PC-3 (cell line): Measurements from ENCODE around the gene MDM4. TPM values are rescaled to one million over a fixed set of nuclear protein-coding genes. Genes with fewer than 3 reads are reported as not detected.

Source experiments
- ATAC-seq: fragments of 200-7000 bp; cut with Tn5 transposase; 2 replicates; pipeline ENCODE4 v1.9.1; 2020; ENCODE audit warnings: mild to moderate bottlenecking, moderate library complexity
- BruUV-seq: library from RNA; stranded (reverse); fragments of 400-500 nt; replicated peaks from 2 replicates; lab custom pipeline; 2021; lab: Mats Ljungman, UMichigan
- CTCF ChIA-PET: fragments of 300-600 bp; sonication (Branson Sonifier 250); formaldehyde crosslinking; loops from one replicate; lab custom pipeline; 2022; ENCODE audit warnings: antibody characterized with exemption; lab: Charles Lee
- POLR2A ChIA-PET: fragments of 300-600 bp; sonication (Branson Sonifier 250); formaldehyde crosslinking; loops from one replicate; lab custom pipeline; 2022; ENCODE audit warnings: antibody characterized with exemption; ENCODE audit not compliant: unreplicated experiment; lab: Charles Lee
- DNase-seq: peaks from one replicate; pipeline ENCODE4 v3.0.0-alpha.2; 2015
- H2AFZ ChIP-seq: fragments of 300-600 bp; sonication (generic); 2 replicates; pipeline ENCODE4 v1.6.0; 2016; ENCODE audit warnings: antibody characterized with exemption, low read length
- H3F3A ChIP-seq: fragments of 300-600 bp; sonication (generic); one replicate; pipeline ENCODE4 v1.6.0; 2017; ENCODE audit warnings: antibody characterized with exemption, low read length, control low read depth, mild to moderate bottlenecking; ENCODE audit not compliant: unreplicated experiment
- H3K27ac ChIP-seq: fragments of 300-600 bp; sonication (generic); 2 replicates; pipeline ENCODE4 v1.5.1; 2016; ENCODE audit warnings: mild to moderate bottlenecking, low read length
- H3K27me3 ChIP-seq: fragments of 300-600 bp; sonication (generic); 2 replicates; pipeline ENCODE4 v1.6.1; 2016; ENCODE audit warnings: low read length, mixed read lengths
- H3K36me3 ChIP-seq: fragments of 300-600 bp; sonication (generic); 2 replicates; pipeline ENCODE4 v1.6.1; 2016; ENCODE audit warnings: low read depth, mixed run types, low read length, mixed read lengths
- H3K4me1 ChIP-seq: fragments of 300-600 bp; sonication (generic); 2 replicates; pipeline ENCODE4 v1.5.1; 2016; ENCODE audit warnings: low read length; ENCODE audit not compliant: insufficient read depth
- H3K4me2 ChIP-seq: fragments of 300-600 bp; sonication (generic); 2 replicates; pipeline ENCODE4 v1.6.0; 2016; ENCODE audit warnings: low read length
- H3K4me3 ChIP-seq: fragments of 300-600 bp; sonication (generic); 2 replicates; pipeline ENCODE4 v1.5.1; 2016; ENCODE audit warnings: mild to moderate bottlenecking, low read length, mixed read lengths
- H3K79me2 ChIP-seq: fragments of 300-600 bp; sonication (generic); 2 replicates; pipeline ENCODE4 v1.6.1; 2017; ENCODE audit warnings: low read length, mixed read lengths
- H3K9ac ChIP-seq: fragments of 300-600 bp; sonication (generic); 2 replicates; pipeline ENCODE4 v1.6.0; 2016; ENCODE audit warnings: mild to moderate bottlenecking, low read length
- H3K9me2 ChIP-seq: fragments of 300-600 bp; sonication (generic); replicated peaks from 2 replicates; pipeline ENCODE4 v1.6.1; 2016; ENCODE audit warnings: mixed run types, low read length, mixed read lengths
- H3K9me3 ChIP-seq: fragments of 300-600 bp; sonication (generic); 2 replicates; pipeline ENCODE4 v1.6.1; 2016; ENCODE audit warnings: low read length, mixed read lengths
- H4K20me1 ChIP-seq: fragments of 300-600 bp; sonication (generic); 2 replicates; pipeline ENCODE4 v1.6.1; 2016; ENCODE audit warnings: low read length, mixed read lengths
- CTCF ChIP-seq: fragments of 300-600 bp; sonication (generic); conservative IDR thresholded peaks from 2 replicates; pipeline ENCODE4 v1.5.1; 2017; ENCODE audit warnings: antibody characterized with exemption, low read depth, mild to moderate bottlenecking, low read length
- EZH2 ChIP-seq: fragments of 300-600 bp; sonication (generic); IDR thresholded peaks from one replicate; pipeline ENCODE4 v1.6.1; 2017; ENCODE audit warnings: antibody characterized with exemption, mild to moderate bottlenecking, low read length; ENCODE audit not compliant: unreplicated experiment
- EZH2phosphoT487 ChIP-seq: fragments of 300-600 bp; sonication (generic); IDR thresholded peaks from 2 replicates; pipeline ENCODE4 v1.6.1; 2018; ENCODE audit warnings: mild to moderate bottlenecking, antibody characterized with exemption, low read length, borderline replicate concordance
- intact Hi-C: fragments of 100-400 bp; cut with micrococcal nuclease; formaldehyde crosslinking; loops from 2 replicates; pipeline ENCODE4 v1.9.0; 2023
- total RNA-seq: library from RNA; depleted of rRNA; stranded (reverse); fragments of >200 nt; gene quantifications from 2 replicates; pipeline ENCODE4 v1.2.3, GENCODE V29; 2014

MDM4 gene
- total RNA-seq, 1 experiment from 2014 or later = 36.3 TPM

GRCh38 chr1:204565617-204566582 is 49.7 kb downstream of the MDM4 start:
- ChIA-PET POLR2A (no interaction called here), CTCF (interaction anchor here (0.5 to 2.8 kb wide), 15 partner anchors 8 to 241 kb away, joined by 3 to 103 read pairs (median 5); partner anchors contain the start of gene MDM4)
- peaks cover 35% of the 10 kb centered on the region for H3K4me1 ChIP-seq
- no TSS peak for BruUV-seq
- intact Hi-C loops = loop anchor here (1.0 to 2.0 kb wide), 4 partner anchors 55 to 241 kb away; no protein-coding TSS in a partner anchor
- H3K4me3 ChIP-seq = peak overlapping the region; percentile 6; the same call in 1 of the 2 replicates
- TF ChIP-seq CTCF (peak; percentile 99), EZH2 (no peak), EZH2phosphoT487 (no peak)
- no peaks in the 10 kb centered on the region for H3K27me3 ChIP-seq
- peak overlapping the region; percentile 59 for H3K4me2 ChIP-seq
- no peaks in the 10 kb centered on the region for H3K79me2 ChIP-seq
- ATAC-seq (peak; percentile 78), DNase-seq (peak; percentile 96)
- peak overlapping the region; percentile 54 for H3K27ac ChIP-seq
- H3K9me3 ChIP-seq = peaks cover 5% of the 10 kb centered on the region
- H2AFZ ChIP-seq = no peak overlapping the region; the same call in 1 of the 2 replicates
- H3F3A ChIP-seq = peaks cover under 1% of the 10 kb centered on the region
- no peaks in the 10 kb centered on the region for H4K20me1 ChIP-seq
- peaks cover 6% of the 10 kb centered on the region for H3K36me3 ChIP-seq
- H3K9me2 ChIP-seq = no peaks in the 10 kb centered on the region
- H3K9ac ChIP-seq = peak overlapping the region; percentile 8; the same call in 1 of the 2 replicates

- Histone ChIP-seq H4K20me1 (no peaks in the 10 kb centered on the region), H2AFZ (no peak overlapping the region), H3K27ac (peak overlapping the region; percentile 54), H3K9me3 (peaks cover 5% of the 10 kb centered on the region), H3K36me3 (peaks cover 6% of the 10 kb centered on the region), H3K79me2 (no peaks in the 10 kb centered on the region), H3K9ac (peak overlapping the region; percentile 8; the same call in 1 of the 2 replicates), H3K4me3 (no peak overlapping the region), H3F3A (peaks cover 7% of the 10 kb centered on the region), H3K27me3 (no peaks in the 10 kb centered on the region), H3K9me2 (no peaks in the 10 kb centered on the region), H3K4me2 (peak overlapping the region; percentile 59; the same call in 1 of the 2 replicates), H3K4me1 (peaks cover 42% of the 10 kb centered on the region)
- ChIA-PET POLR2A (no interaction called here), CTCF (interaction anchor here (0.9 to 2.8 kb wide), 6 partner anchors 26 to 240 kb away, joined by 3 to 103 read pairs (median 6); partner anchors contain the start of gene MDM4)
- no TSS peak for BruUV-seq
- ATAC-seq (no peak), DNase-seq (no peak)
- intact Hi-C loops = loop anchor here (1.0 to 2.0 kb wide), 3 partner anchors 54 to 241 kb away; no protein-coding TSS in a partner anchor
- TF ChIP-seq EZH2 = no peak
- TF ChIP-seq EZH2phosphoT487 = no peak
- no peak for TF ChIP-seq CTCF
Measured at GRCh38 chr1:204566583-204566955, 50.4 kb downstream of the MDM4 start.
